ENCODE results near the gene TRAPPC3L. TPM values are rescaled to one million over a fixed set of nuclear protein-coding genes. Genes with fewer than 3 reads are reported as not detected.

The TRAPPC3L gene
- total RNA-seq, 1 donor from 2014 or later = 0.27 TPM

GRCh38 chr6:116578335-116578734 is 32.9 kb upstream of the TRAPPC3L start:
- TF ChIP-seq CTCF (conservative IDR thresholded peaks at IDR 0.05) = no peak
- Mint-ChIP-seq H3K9me3 (no peaks in the 10 kb centered on the region), H3K4me1 (ENCODE audit: unreplicated experiment) (peaks cover 6% of the 10 kb centered on the region), H3K36me3 (peaks cover 12% of the 10 kb centered on the region), H3K4me3 (no peak overlapping the region), H3K27ac (no peak overlapping the region), H3K27me3 (no peaks in the 10 kb centered on the region)
- no peak for DNase-seq (ENCODE audit: extremely low spot score, unreplicated experiment)

- no peak for DNase-seq (ENCODE audit: extremely low spot score, unreplicated experiment)
- no peak for TF ChIP-seq CTCF (conservative IDR thresholded peaks at IDR 0.05)
- H3K27ac Mint-ChIP-seq = no peak overlapping the region
- H3K9me3 Mint-ChIP-seq = no peaks in the 10 kb centered on the region
- H3K4me3 Mint-ChIP-seq = no peak overlapping the region
- peaks cover 9% of the 10 kb centered on the region for H3K36me3 Mint-ChIP-seq
- H3K27me3 Mint-ChIP-seq = no peaks in the 10 kb centered on the region
- H3K4me1 Mint-ChIP-seq (ENCODE audit: unreplicated experiment) = peaks cover 11% of the 10 kb centered on the region
These were observed 32.0 kb upstream of the TRAPPC3L start for GRCh38 chr6:116577486-116577885.

- TF ChIP-seq CTCF (conservative IDR thresholded peaks at IDR 0.05) = no peak
- H3K9me3 Mint-ChIP-seq = no peaks in the 10 kb centered on the region
- peaks cover 16% of the 10 kb centered on the region for H3K4me1 Mint-ChIP-seq (ENCODE audit: unreplicated experiment)
- H3K27me3 Mint-ChIP-seq = no peaks in the 10 kb centered on the region
- peaks cover 2% of the 10 kb centered on the region for H3K36me3 Mint-ChIP-seq
- no peak overlapping the region for H3K4me3 Mint-ChIP-seq
- no peak for DNase-seq (ENCODE audit: extremely low spot score, unreplicated experiment)
- no peak overlapping the region for H3K27ac Mint-ChIP-seq
These were observed 29.7 kb upstream of the TRAPPC3L start for GRCh38 chr6:116575227-116575626.

GRCh38 chr6:116572162-116572561 is 26.7 kb upstream of the TRAPPC3L start:
- Mint-ChIP-seq H3K27me3 (peaks cover 4% of the 10 kb centered on the region), H3K27ac (peak overlapping the region; percentile 95), H3K4me1 (ENCODE audit: unreplicated experiment) (peaks cover 20% of the 10 kb centered on the region), H3K4me3 (peak overlapping the region; percentile 99), H3K9me3 (no peaks in the 10 kb centered on the region), H3K36me3 (no peaks in the 10 kb centered on the region)
- no peak for DNase-seq (ENCODE audit: extremely low spot score, unreplicated experiment)
- no peak for TF ChIP-seq CTCF (conservative IDR thresholded peaks at IDR 0.05)

- H3K4me3 Mint-ChIP-seq = peak overlapping the region; percentile 99
- H3K27me3 Mint-ChIP-seq = peaks cover 9% of the 10 kb centered on the region
- no peaks in the 10 kb centered on the region for H3K36me3 Mint-ChIP-seq
- H3K9me3 Mint-ChIP-seq = no peaks in the 10 kb centered on the region
- no peak for DNase-seq (ENCODE audit: extremely low spot score, unreplicated experiment)
- peaks cover 20% of the 10 kb centered on the region for H3K4me1 Mint-ChIP-seq (ENCODE audit: unreplicated experiment)
- peak; percentile 12 for TF ChIP-seq CTCF (conservative IDR thresholded peaks at IDR 0.05)
- H3K27ac Mint-ChIP-seq = peak overlapping the region; percentile 95
These were observed 26.2 kb upstream of the TRAPPC3L start for GRCh38 chr6:116571683-116572000.

Measured in type B pancreatic cell (in vitro differentiated cells).